MM.1S (cell line): Measurements from ENCODE around the gene ANKLE2.

Experiments used
- DNase-seq: peaks from one replicate; pipeline ENCODE4 v3.0.0-alpha.2; 2015
- H2AFZ ChIP-seq: fragments of 300-600 bp; sonication (generic); 2 replicates; pipeline ENCODE4 v1.6.0; 2016; ENCODE audit warnings: antibody characterized with exemption, low read length
- H3F3A ChIP-seq: fragments of 300-600 bp; sonication (generic); 2 replicates; pipeline ENCODE4 v1.6.1; 2016; ENCODE audit warnings: mild to moderate bottlenecking, antibody characterized with exemption, low read length, moderate library complexity, mixed read lengths; ENCODE audit not compliant: insufficient read depth
- H3K27ac ChIP-seq: fragments of 300-600 bp; sonication (generic); 2 replicates; pipeline ENCODE4 v1.5.1; 2016; ENCODE audit warnings: mild to moderate bottlenecking, low read length
- H3K27me3 ChIP-seq: fragments of 300-600 bp; sonication (generic); replicated peaks from 2 replicates; pipeline ENCODE4 v1.6.0; 2016; ENCODE audit warnings: low read length; ENCODE audit not compliant: insufficient read depth
- H3K36me3 ChIP-seq: fragments of 300-600 bp; sonication (generic); replicated peaks from 2 replicates; pipeline ENCODE4 v1.6.1; 2016; ENCODE audit warnings: mild to moderate bottlenecking, low read length, mixed read lengths; ENCODE audit not compliant: insufficient read depth
- H3K4me1 ChIP-seq: fragments of 300-600 bp; sonication (generic); 2 replicates; pipeline ENCODE4 v1.6.1; 2016; ENCODE audit warnings: low read length, mixed read lengths
- H3K4me2 ChIP-seq: fragments of 300-600 bp; sonication (generic); 2 replicates; pipeline ENCODE4 v1.6.0; 2016; ENCODE audit warnings: low read depth, low read length
- H3K4me3 ChIP-seq: fragments of 300-600 bp; sonication (generic); 2 replicates; pipeline ENCODE4 v1.5.1; 2016; ENCODE audit warnings: low read length, mixed read lengths
- H3K79me2 ChIP-seq: fragments of 300-600 bp; sonication (generic); 2 replicates; pipeline ENCODE4 v1.6.1; 2016; ENCODE audit warnings: mixed run types, low read length, mixed read lengths
- H3K9ac ChIP-seq: fragments of 300-600 bp; sonication (generic); 2 replicates; pipeline ENCODE4 v1.6.1; 2016; ENCODE audit warnings: low read length, mixed read lengths
- H3K9me2 ChIP-seq: fragments of 300-600 bp; sonication (generic); replicated peaks from 2 replicates; pipeline ENCODE4 v1.6.1; 2016; ENCODE audit warnings: mild to moderate bottlenecking, low read length, mixed read lengths; ENCODE audit not compliant: insufficient read depth
- H3K9me3 ChIP-seq: fragments of 300-600 bp; sonication (generic); replicated peaks from 2 replicates; pipeline ENCODE4 v1.6.1; 2016; ENCODE audit warnings: mild to moderate bottlenecking, low read length, mixed read lengths; ENCODE audit not compliant: insufficient read depth
- H4K20me1 ChIP-seq: fragments of 300-600 bp; sonication (generic); 2 replicates; pipeline ENCODE4 v1.6.1; 2016; ENCODE audit warnings: mild to moderate bottlenecking, low read length, moderate library complexity, mixed read lengths; ENCODE audit not compliant: insufficient read depth
- EZH2 ChIP-seq: fragments of 300-600 bp; sonication (generic); optimal IDR thresholded peaks from 2 replicates; pipeline ENCODE3; 2017; ENCODE audit warnings: low read depth, mild to moderate bottlenecking, antibody characterized with exemption, low read length, mixed read lengths
- EZH2phosphoT487 ChIP-seq: fragments of 300-600 bp; sonication (generic); IDR thresholded peaks from 2 replicates; pipeline ENCODE4 v1.6.1; 2018; ENCODE audit warnings: antibody characterized with exemption, low read length
- TF ChIP-seq, protein P1 (sequence below): fragments of 300-600 bp; sonication (generic); IDR thresholded peaks from 2 replicates; pipeline ENCODE4 v1.5.1; 2016; ENCODE audit warnings: antibody characterized with exemption, low read length, mixed read lengths

The ANKLE2 gene

DNA sequence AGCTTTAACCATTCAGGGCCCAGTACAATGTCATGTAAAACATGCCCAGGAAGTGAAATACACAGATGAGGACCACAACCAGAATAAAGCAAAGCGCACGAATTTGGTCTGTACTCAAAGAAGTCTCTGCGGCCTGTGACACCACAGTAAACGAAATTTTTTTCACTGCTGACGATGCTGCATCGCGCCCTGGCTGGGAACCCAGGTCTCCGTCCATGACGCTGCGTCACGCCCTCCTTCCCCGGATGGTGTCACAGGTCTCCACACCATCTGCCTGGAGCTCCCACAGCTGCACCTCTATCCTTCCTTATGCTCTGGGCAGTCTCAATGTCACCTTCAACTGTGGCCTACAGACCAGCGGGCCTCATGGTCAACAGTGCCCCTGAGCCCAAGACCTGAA, 17.8 kb downstream of the ANKLE2 start:
- TF ChIP-seq, protein P1, sequence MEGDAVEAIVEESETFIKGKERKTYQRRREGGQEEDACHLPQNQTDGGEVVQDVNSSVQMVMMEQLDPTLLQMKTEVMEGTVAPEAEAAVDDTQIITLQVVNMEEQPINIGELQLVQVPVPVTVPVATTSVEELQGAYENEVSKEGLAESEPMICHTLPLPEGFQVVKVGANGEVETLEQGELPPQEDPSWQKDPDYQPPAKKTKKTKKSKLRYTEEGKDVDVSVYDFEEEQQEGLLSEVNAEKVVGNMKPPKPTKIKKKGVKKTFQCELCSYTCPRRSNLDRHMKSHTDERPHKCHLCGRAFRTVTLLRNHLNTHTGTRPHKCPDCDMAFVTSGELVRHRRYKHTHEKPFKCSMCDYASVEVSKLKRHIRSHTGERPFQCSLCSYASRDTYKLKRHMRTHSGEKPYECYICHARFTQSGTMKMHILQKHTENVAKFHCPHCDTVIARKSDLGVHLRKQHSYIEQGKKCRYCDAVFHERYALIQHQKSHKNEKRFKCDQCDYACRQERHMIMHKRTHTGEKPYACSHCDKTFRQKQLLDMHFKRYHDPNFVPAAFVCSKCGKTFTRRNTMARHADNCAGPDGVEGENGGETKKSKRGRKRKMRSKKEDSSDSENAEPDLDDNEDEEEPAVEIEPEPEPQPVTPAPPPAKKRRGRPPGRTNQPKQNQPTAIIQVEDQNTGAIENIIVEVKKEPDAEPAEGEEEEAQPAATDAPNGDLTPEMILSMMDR = no peak
- no peak for TF ChIP-seq EZH2
- TF ChIP-seq EZH2phosphoT487 = no peak
- Histone ChIP-seq H3K9me2 (no peaks in the 10 kb centered on the region), H3K4me2 (no peak overlapping the region), H3K4me3 (no peak overlapping the region), H3K9ac (no peak overlapping the region), H3K79me2 (peaks cover 5% of the 10 kb centered on the region), H3K27ac (no peak overlapping the region), H2AFZ (no peak overlapping the region), H3K4me1 (no peaks in the 10 kb centered on the region), H3F3A (no peaks in the 10 kb centered on the region), H3K36me3 (no peaks in the 10 kb centered on the region), H3K9me3 (no peaks in the 10 kb centered on the region), H4K20me1 (no peaks in the 10 kb centered on the region), H3K27me3 (no peaks in the 10 kb centered on the region)
- no peak for DNase-seq

DNA sequence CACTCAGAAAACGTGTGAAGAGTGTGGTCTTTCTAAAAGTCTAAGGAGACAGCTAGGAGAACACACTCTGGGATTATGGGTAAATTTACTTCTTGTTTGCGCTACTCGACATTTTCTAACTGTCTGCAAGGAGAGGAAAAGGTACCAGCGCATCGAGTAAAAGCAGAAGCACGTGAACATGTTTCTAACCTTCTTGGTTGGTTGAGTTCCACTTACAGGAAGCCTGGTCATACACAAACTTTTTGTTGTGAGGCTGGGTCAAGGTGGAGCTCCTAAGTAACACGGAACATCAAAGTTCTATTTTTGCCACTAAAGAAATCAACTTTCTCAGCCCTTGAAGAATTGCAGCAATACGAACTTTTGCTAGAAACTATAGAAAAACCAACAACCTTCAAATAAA, 20.0 kb downstream of the ANKLE2 start:
- Histone ChIP-seq H4K20me1 (no peaks in the 10 kb centered on the region), H3F3A (no peaks in the 10 kb centered on the region), H3K27ac (no peak overlapping the region), H3K4me2 (no peak overlapping the region), H3K27me3 (no peaks in the 10 kb centered on the region), H3K36me3 (no peaks in the 10 kb centered on the region), H3K9ac (no peak overlapping the region), H3K9me2 (no peaks in the 10 kb centered on the region), H3K4me3 (no peak overlapping the region), H3K9me3 (no peaks in the 10 kb centered on the region), H2AFZ (no peak overlapping the region), H3K4me1 (no peaks in the 10 kb centered on the region), H3K79me2 (peaks cover 5% of the 10 kb centered on the region)
- TF ChIP-seq EZH2 = no peak
- TF ChIP-seq, protein P1 = no peak
- no peak for TF ChIP-seq EZH2phosphoT487
- no peak for DNase-seq

DNA sequence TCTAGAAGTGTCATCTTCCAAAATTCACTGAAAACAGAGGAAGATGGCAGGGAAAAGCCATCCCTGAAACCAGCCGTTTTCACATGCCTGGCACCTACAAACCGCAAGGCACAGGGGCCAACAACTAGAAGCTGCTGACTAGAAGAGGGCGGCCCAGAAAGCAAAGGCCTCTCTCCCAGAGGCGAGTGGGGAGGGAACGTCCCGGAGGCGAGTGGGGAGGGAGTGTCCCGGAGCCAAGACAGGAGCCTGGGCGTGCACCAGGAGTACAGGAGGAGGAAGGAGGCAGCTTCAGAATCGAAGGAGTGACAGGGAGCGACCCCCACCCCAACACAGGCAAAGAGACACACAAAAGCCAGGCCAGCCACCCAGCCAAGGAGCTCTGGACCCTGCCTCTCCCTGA, 21.0 kb downstream of the ANKLE2 start:
- no peak overlapping the region for H3K4me3 ChIP-seq
- H4K20me1 ChIP-seq = no peaks in the 10 kb centered on the region
- no peaks in the 10 kb centered on the region for H3K9me3 ChIP-seq
- H2AFZ ChIP-seq = no peak overlapping the region
- no peaks in the 10 kb centered on the region for H3K9me2 ChIP-seq
- H3F3A ChIP-seq = no peaks in the 10 kb centered on the region
- TF ChIP-seq, protein P1 = no peak
- TF ChIP-seq EZH2phosphoT487 (no peak), EZH2 (no peak)
- H3K36me3 ChIP-seq = no peaks in the 10 kb centered on the region
- no peak overlapping the region for H3K9ac ChIP-seq
- DNase-seq = no peak
- H3K4me2 ChIP-seq = no peak overlapping the region
- H3K4me1 ChIP-seq = no peaks in the 10 kb centered on the region
- H3K27ac ChIP-seq = no peak overlapping the region
- peaks cover 5% of the 10 kb centered on the region for H3K79me2 ChIP-seq
- no peaks in the 10 kb centered on the region for H3K27me3 ChIP-seq
